H9 (cell line): Measurements from ENCODE around the gene BSPRY. TPM values are rescaled to one million over a fixed set of nuclear protein-coding genes. Genes with fewer than 3 reads are reported as not detected.

ENCODE experiments used
- DNase-seq: peaks from one replicate; pipeline ENCODE4 v3.0.0-alpha.2; 2017
- H2AFZ ChIP-seq: one replicate; pipeline ENCODE4 v1.6.1; 2013; ENCODE audit warnings: mild to moderate bottlenecking, low read length, control low read depth, moderate library complexity
- H2AK5ac ChIP-seq: 2 replicates; pipeline ENCODE4 v1.6.1; 2013; ENCODE audit warnings: low read length, control low read depth, mixed read lengths; ENCODE audit not compliant: insufficient read length
- H2BK120ac ChIP-seq: one replicate; pipeline ENCODE4 v1.6.1; 2013; ENCODE audit warnings: low read depth, mild to moderate bottlenecking, low read length, control low read depth, inconsistent platforms; ENCODE audit not compliant: poor library complexity, severe bottlenecking
- H2BK12ac ChIP-seq: 2 replicates; pipeline ENCODE4 v1.6.1; 2013; ENCODE audit warnings: low read length, control low read depth, mixed read lengths, low read depth; ENCODE audit not compliant: insufficient read length
- H2BK15ac ChIP-seq: 2 replicates; pipeline ENCODE4 v1.6.1; 2013; ENCODE audit warnings: low read depth, low read length, control low read depth
- H2BK20ac ChIP-seq: one replicate; pipeline ENCODE4 v1.6.1; 2013; ENCODE audit warnings: low read depth, mild to moderate bottlenecking, low read length, control low read depth, inconsistent platforms; ENCODE audit not compliant: poor library complexity, severe bottlenecking
- H2BK5ac ChIP-seq: 2 replicates; pipeline ENCODE4 v1.6.1; 2013; ENCODE audit warnings: low read length, control low read depth, mixed read lengths; ENCODE audit not compliant: insufficient read length
- H3K14ac ChIP-seq: 2 replicates; pipeline ENCODE4 v1.6.1; 2013; ENCODE audit warnings: low read length, control low read depth; ENCODE audit not compliant: insufficient read depth
- H3K18ac ChIP-seq: 2 replicates; pipeline ENCODE4 v1.6.1; 2013; ENCODE audit warnings: low read depth, mild to moderate bottlenecking, mixed read lengths, low read length, control low read depth; ENCODE audit not compliant: insufficient read length
- H3K23ac ChIP-seq: 2 replicates; pipeline ENCODE4 v1.6.1; 2013; ENCODE audit warnings: low read length, control low read depth, mixed read lengths, low read depth; ENCODE audit not compliant: insufficient read length
- H3K23me2 ChIP-seq: 2 replicates; pipeline ENCODE4 v1.6.1; 2013; ENCODE audit warnings: low read depth, mild to moderate bottlenecking, mixed read lengths, low read length, control low read depth; ENCODE audit not compliant: insufficient read length, poor library complexity, severe bottlenecking
- H3K27ac ChIP-seq: 2 replicates; pipeline ENCODE4 v1.5.1; 2013; ENCODE audit warnings: low read length, control low read depth, mixed read lengths, low read depth; ENCODE audit not compliant: insufficient read length
- H3K27me3 ChIP-seq: 2 replicates; pipeline ENCODE4 v1.6.1; 2013; ENCODE audit warnings: low read length, control low read depth, inconsistent platforms; ENCODE audit not compliant: insufficient read depth
- H3K4ac ChIP-seq: 2 replicates; pipeline ENCODE4 v1.6.1; 2013; ENCODE audit warnings: low read depth, mild to moderate bottlenecking, control low read depth, inconsistent platforms, low read length, moderate library complexity
- H3K4me1 ChIP-seq: 2 replicates; pipeline ENCODE4 v1.6.1; 2013; ENCODE audit warnings: low read length, control low read depth, inconsistent platforms; ENCODE audit not compliant: insufficient read depth
- H3K4me2 ChIP-seq: 2 replicates; pipeline ENCODE4 v1.6.1; 2013; ENCODE audit warnings: low read length, control low read depth, mixed read lengths; ENCODE audit not compliant: insufficient read length, insufficient read depth
- H3K56ac ChIP-seq: 2 replicates; pipeline ENCODE4 v1.6.1; 2013; ENCODE audit warnings: low read depth, mild to moderate bottlenecking, mixed read lengths, low read length, control low read depth; ENCODE audit not compliant: insufficient read length
- H3K79me1 ChIP-seq: 2 replicates; pipeline ENCODE4 v1.6.1; 2013; ENCODE audit warnings: low read depth, mild to moderate bottlenecking, moderate library complexity, low read length, control low read depth, inconsistent platforms; ENCODE audit not compliant: insufficient read depth, poor library complexity, severe bottlenecking
- H3K79me2 ChIP-seq: 2 replicates; pipeline ENCODE4 v1.6.1; 2013; ENCODE audit warnings: low read length, control low read depth, inconsistent platforms; ENCODE audit not compliant: insufficient read depth
- H3K9ac ChIP-seq: 2 replicates; pipeline ENCODE4 v1.6.1; 2013; ENCODE audit warnings: low read length, control low read depth, mixed read lengths; ENCODE audit not compliant: insufficient read length; ENCODE audit errors: extremely low read depth
- H3K9me3 ChIP-seq: one replicate; pipeline ENCODE4 v1.6.1; 2013; ENCODE audit warnings: low read depth, low read length, inconsistent platforms; ENCODE audit not compliant: control insufficient read depth
- H3T11ph ChIP-seq: one replicate; pipeline ENCODE4 v1.6.1; 2013; ENCODE audit warnings: mild to moderate bottlenecking, low read length, control low read depth, inconsistent platforms
- H4K20me1 ChIP-seq: one replicate; pipeline ENCODE4 v1.6.1; 2013; ENCODE audit not compliant: control insufficient read depth, insufficient read length, insufficient read depth
- H4K5ac ChIP-seq: 2 replicates; pipeline ENCODE4 v1.6.1; 2013; ENCODE audit warnings: low read depth, mild to moderate bottlenecking, mixed read lengths, low read length, control low read depth; ENCODE audit not compliant: insufficient read length
- H4K8ac ChIP-seq: replicated peaks from 2 replicates; pipeline ENCODE4 v1.6.1; 2013; ENCODE audit warnings: low read length, control low read depth, mixed read lengths, low read depth; ENCODE audit not compliant: insufficient read length
- H4K91ac ChIP-seq: 2 replicates; pipeline ENCODE4 v1.6.1; 2013; ENCODE audit warnings: low read depth, mild to moderate bottlenecking, moderate library complexity, mixed read lengths, low read length, control low read depth; ENCODE audit not compliant: insufficient read length
- H3K27ac Mint-ChIP-seq, 3 experiments: 2 replicates in 2 of 3; 3 replicates in 1 of 3; pipeline ENCODE4 v1.8.0; 2020 to 2021; ENCODE audit warnings: mixed read lengths in 3 of 3, mild to moderate bottlenecking in 1 of 3, moderate library complexity in 1 of 3
- H3K27me3 Mint-ChIP-seq: 2 replicates; pipeline ENCODE4 v1.8.0; 2021; ENCODE audit warnings: low read depth, mild to moderate bottlenecking, moderate library complexity, mixed read lengths
- H3K36me3 Mint-ChIP-seq, 3 experiments: 2 replicates in 2 of 3; 3 replicates in 1 of 3; pipeline ENCODE4 v1.8.0; 2020 to 2021; ENCODE audit warnings: low read depth in 3 of 3, mixed read lengths in 3 of 3; ENCODE audit not compliant: insufficient read depth in 1 of 3
- H3K4me1 Mint-ChIP-seq, 2 experiments: 2 replicates each; pipeline ENCODE4 v1.8.0; 2020; ENCODE audit warnings: mixed read lengths in 2 of 2
- H3K4me3 Mint-ChIP-seq, 2 experiments: 2 replicates in 1 of 2; 3 replicates in 1 of 2; pipeline ENCODE4 v1.8.0; 2020 to 2021; ENCODE audit warnings: mild to moderate bottlenecking in 2 of 2, mixed read lengths in 2 of 2, moderate library complexity in 1 of 2
- H3K9me3 Mint-ChIP-seq, 2 experiments: 2 replicates in 1 of 2; 3 replicates in 1 of 2; pipeline ENCODE4 v1.8.0; 2020; ENCODE audit warnings: mild to moderate bottlenecking in 2 of 2, mixed read lengths in 2 of 2, moderate library complexity in 1 of 2
- CTCF ChIP-seq: fragments of 200-600 bp; sonication (generic); conservative IDR thresholded peaks from 3 replicates; pipeline ENCODE4 v1.8.0; 2021; ENCODE audit warnings: antibody characterized with exemption, mild to moderate bottlenecking
- WGBS: extraction: QIAGEN DNeasy Blood & Tissue Kit; methylation state at CpG from one replicate; pipeline ENCODE4 v1.1.7; 2013; ENCODE audit warnings: missing lambda C conversion rate, low lambda C conversion rate, mixed read lengths; ENCODE audit not compliant: insufficient read length; ENCODE audit errors: extremely low coverage; 5-methylcytosine and 5-hydroxymethylcytosine counted together
- total RNA-seq: library from RNA; stranded (reverse); gene quantifications from 2 replicates; pipeline ENCODE4 v1.2.1, GENCODE V29; 2021

The BSPRY gene
- total RNA-seq, 1 experiment from 2014 or later: 4.5 TPM

- no peak for DNase-seq
- Histone ChIP-seq H3K18ac (no peak overlapping the region), H3K4ac (no peak overlapping the region), H3K27ac (no peak overlapping the region), H2BK120ac (no peak overlapping the region), H3K27me3 (no peaks in the 10 kb centered on the region), H3T11ph (no peak overlapping the region), H4K8ac (no peak overlapping the region), H4K20me1 (no peaks in the 10 kb centered on the region), H2BK20ac (no peak overlapping the region), H4K91ac (no peak overlapping the region), H4K5ac (no peak overlapping the region), H3K4me2 (no peak overlapping the region), H3K56ac (no peak overlapping the region), H2AFZ (no peak overlapping the region), H3K23me2 (peaks cover 8% of the 10 kb centered on the region), H3K9ac (no peak overlapping the region), H3K14ac (no peak overlapping the region), H2BK5ac (no peak overlapping the region), H3K79me1 (no peaks in the 10 kb centered on the region), H2BK15ac (no peak overlapping the region), H3K79me2 (no peaks in the 10 kb centered on the region), H2AK5ac (no peak overlapping the region), H3K4me1 (no peaks in the 10 kb centered on the region), H3K23ac (no peak overlapping the region), H3K9me3 (no peaks in the 10 kb centered on the region), H2BK12ac (no peak overlapping the region)
- Mint-ChIP-seq H3K27ac (peak overlapping the region; percentile 72 to 96 (median 88); a peak in 5 of 7 replicates), H3K27me3 (no peaks in the 10 kb centered on the region), H3K4me1 (peaks cover 8 to 19% of the 10 kb centered on the region in 2 experiments), H3K4me3 (no peak overlapping the region), H3K9me3 (no peaks in the 10 kb centered on the region), H3K36me3 (peaks cover 0 to 29% (median 22%) of the 10 kb centered on the region in 3 experiments; a peak in 6 of 7 replicates)
- TF ChIP-seq CTCF: no peak
- no CpG with 5 or more reads among the region's 3 CpGs for whole genome bisulfite sequencing
These were observed 23.9 kb downstream of the BSPRY start for GRCh38 chr9:113373256-113373655.
